GM19035 (cell line): Measurements from ENCODE around the gene IVD.
A peak's percentile ranks its signal among the peaks of the same experiment; 100 is the strongest.

Source experiments
- ATAC-seq: cut with Tn5 transposase; IDR thresholded peaks from one replicate; pipeline ENCODE4 v1.9.1; 2021; ENCODE audit not compliant: unreplicated experiment

Gene IVD

GRCh38 chr15:40405501-40406381 lies at the start of gene IVD:
TSS of gene IVD (plus strand) at chr15:40405795. CDS start at chr15:40405828, 33 bp downstream.
- ATAC-seq, result peak; percentile 82

- no peak for ATAC-seq
Observed at GRCh38 chr15:40355976-40356585, 49.5 kb upstream of the IVD start.

- ATAC-seq, result no peak
Observed at GRCh38 chr15:40357246-40357645, 48.3 kb upstream of the IVD start.

- ATAC-seq, result peak; percentile 87
Observed at GRCh38 chr15:40357723-40358470, 47.7 kb upstream of the IVD start, which contains the start of gene DISP2. TSS of gene DISP2 (plus strand) at chr15:40358219. CDS start at chr15:40358322, 103 bp downstream.

GRCh38 chr15:40358471-40359353 lies 46.9 kb upstream of the IVD start:
- ATAC-seq, result peak; percentile 17

GRCh38 chr15:40360015-40360414 lies 45.6 kb upstream of the IVD start:
- no peak for ATAC-seq

GRCh38 chr15:40361640-40362039 lies 44.0 kb upstream of the IVD start:
- ATAC-seq, result no peak

- no peak for ATAC-seq
Observed at GRCh38 chr15:40363611-40364010, 42.0 kb upstream of the IVD start.

GRCh38 chr15:40364251-40364650 lies 41.3 kb upstream of the IVD start:
- no peak for ATAC-seq

- ATAC-seq, result no peak
Observed at GRCh38 chr15:40365016-40365415, 40.6 kb upstream of the IVD start.

- ATAC-seq, result no peak
Observed at GRCh38 chr15:40365624-40366456, 39.8 kb upstream of the IVD start.

- ATAC-seq, result no peak
Observed at GRCh38 chr15:40366457-40367370, 38.9 kb upstream of the IVD start.

GRCh38 chr15:40367371-40367685 lies 38.3 kb upstream of the IVD start:
- ATAC-seq, result no peak

- ATAC-seq, result peak; percentile 85
Observed at GRCh38 chr15:40367686-40368611, 37.6 kb upstream of the IVD start.

GRCh38 chr15:40368719-40369473 lies 36.7 kb upstream of the IVD start:
- ATAC-seq, result no peak

- no peak for ATAC-seq
Observed at GRCh38 chr15:40369474-40369869, 36.1 kb upstream of the IVD start.

- no peak for ATAC-seq
Observed at GRCh38 chr15:40369971-40370370, 35.6 kb upstream of the IVD start.
